ENCODE results near the gene NDFIP1.
"Not testable (repeated sequence)": the region's sequence is repeated elsewhere in the genome, so short reads cannot be mapped to it uniquely, and the experiment has no call there.

The NDFIP1 gene

DNA sequence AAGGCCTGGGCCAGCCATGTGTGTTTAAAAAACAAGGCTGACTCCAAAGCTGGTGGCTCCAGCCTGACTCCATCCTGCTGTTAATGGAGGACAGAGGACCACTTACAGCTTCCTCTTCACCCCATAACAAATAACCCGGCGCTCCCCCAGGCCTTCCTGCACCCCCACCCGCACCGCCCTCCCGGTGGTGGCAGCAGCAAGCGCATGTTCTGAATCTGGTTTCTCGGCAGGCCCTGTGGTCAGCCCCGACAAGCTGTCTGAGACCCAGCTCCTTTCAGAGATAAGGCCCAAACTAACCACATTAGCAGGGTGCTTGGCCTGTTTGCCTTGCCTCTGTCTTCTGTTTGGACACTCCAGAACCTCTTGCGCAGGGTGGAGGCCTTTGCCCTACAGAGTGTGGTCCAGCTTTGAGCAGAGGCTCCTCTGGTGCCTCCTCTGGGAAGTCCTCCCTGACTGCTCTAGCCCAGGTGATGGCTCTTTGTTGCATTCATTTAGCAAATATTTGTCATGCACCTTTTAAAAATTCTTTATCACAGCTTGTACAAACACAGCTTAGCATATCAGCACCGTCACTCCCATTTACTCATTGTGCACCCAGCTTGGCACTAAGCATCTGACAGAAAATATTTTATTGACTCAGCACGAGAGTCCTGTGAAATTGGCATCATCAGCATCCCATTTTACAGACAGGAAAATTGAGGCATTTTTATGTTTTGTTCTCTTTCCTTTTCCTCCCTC is 78.4 kb downstream of the NDFIP1 start:
- no peak for DNase-seq (ENCODE audit: low read depth in 2 of 2)

DNA sequence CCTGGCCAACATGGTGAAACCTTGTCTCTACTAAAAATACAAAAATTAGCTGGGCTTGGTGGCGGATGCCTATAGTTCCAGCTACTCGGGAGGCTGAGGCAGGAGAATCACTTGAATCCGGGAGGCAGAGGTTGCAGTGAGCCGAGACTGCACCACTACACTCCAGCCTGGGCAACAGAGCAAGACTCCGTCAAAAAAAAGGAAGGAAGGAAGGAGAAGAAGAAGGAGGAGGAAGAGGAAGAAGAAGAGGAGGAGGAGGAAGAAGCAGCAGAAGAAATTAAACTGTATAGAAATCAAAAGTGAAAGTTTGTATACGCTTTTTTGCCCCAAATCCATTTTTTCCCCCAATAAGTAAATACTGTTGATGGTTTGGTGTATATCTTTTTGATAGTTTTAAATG is 80.1 kb downstream of the NDFIP1 start:
- DNase-seq (ENCODE audit: low read depth in 2 of 2), result not testable (repeated sequence)

DNA sequence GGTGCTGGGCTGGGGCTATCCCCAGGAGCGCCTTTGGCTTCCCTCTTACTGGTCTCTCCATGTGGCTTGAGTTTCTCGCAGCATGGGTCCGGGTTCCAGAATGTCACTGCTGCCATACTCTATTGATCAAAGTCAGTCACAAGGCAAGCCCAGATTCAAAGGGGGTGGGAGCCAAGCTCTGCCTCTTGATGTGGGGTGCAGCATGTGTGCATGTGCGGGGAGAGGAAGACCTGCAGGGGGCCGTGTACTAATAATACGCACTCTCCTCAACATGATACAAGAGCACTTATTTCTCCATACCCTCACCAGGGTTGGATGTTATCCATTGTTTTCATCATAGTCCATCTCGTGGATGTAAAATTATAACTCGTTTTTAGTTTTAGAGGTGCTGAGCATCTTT is 81.2 kb downstream of the NDFIP1 start:
- DNase-seq (ENCODE audit: low read depth in 2 of 2), result no peak

DNA sequence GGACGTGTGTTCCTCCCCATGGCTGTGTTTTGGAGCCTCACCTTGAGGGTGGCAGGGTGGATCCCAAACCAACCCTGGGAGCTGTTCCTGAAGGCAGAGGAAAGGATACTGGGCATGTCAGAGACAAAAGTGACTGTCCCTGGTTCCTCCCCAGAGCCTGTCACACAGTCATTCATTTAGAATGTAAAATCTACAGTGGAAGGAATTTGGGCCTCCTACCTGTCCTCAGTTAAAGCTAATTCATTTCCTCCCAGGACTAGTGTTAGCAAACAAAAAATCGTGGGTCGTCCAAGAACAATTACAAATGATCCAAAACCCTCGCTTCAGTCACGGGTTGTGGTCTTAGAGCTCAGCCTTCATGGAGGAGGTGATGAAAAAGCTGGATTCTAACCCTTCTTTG is 83.2 kb downstream of the NDFIP1 start:
- no peak for DNase-seq (ENCODE audit: low read depth in 2 of 2)

DNA sequence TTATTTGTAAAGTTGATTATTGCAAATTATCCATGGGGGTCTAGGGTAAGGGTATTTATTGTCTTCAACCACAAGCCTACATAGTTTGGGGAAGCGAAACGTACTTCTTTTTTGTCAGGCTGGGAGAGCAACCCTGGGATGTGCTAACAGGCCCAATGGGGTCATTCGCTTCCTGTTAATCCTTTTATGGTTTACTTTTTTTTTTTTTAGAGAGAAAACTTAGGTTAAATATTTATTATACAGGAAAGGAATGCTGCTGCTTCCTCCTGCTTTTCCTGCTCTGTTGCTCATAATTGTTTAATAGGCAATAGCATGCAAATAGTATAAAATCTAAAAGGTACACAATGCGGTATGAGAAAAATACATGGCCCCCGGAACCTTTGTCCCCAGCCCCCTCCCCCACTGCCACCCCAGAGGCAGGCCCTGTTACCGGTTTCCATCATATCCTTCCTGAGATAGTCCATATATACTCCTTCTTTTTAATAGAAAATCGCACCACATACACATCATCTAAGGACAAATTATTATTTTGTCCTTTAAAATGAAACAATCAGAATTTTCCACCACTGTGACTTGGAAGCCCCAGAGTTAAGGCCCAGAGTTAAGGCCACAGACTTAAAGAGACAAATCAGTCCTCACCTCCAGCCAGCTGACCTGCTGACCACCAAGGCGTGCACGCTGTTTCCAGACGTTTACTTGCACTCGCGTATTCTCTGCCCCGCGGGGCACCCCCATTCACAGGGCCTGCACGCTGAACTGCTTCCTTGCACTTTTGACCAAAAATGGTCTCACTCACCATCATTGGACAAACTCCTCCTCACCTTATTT is 83.9 kb downstream of the NDFIP1 start:
- DNase-seq (ENCODE audit: low read depth in 2 of 2), result no peak

DNA sequence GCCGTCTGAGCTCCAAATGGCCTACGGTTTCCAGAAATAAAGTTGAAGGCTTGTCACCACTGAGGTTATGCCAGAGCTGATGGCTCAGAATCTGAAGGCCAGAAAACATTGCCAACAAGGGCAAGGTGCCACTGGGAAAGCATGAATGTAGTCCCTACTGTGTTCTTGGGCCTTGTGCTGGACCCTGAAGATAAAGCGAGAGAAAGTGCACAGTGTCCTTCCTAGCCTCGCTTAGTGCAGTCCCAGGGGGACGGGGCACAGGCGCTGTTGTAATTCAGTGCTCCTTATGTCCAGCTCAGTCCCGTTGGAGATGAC is 84.5 kb downstream of the NDFIP1 start:
- no peak for DNase-seq (ENCODE audit: low read depth in 2 of 2)

DNA sequence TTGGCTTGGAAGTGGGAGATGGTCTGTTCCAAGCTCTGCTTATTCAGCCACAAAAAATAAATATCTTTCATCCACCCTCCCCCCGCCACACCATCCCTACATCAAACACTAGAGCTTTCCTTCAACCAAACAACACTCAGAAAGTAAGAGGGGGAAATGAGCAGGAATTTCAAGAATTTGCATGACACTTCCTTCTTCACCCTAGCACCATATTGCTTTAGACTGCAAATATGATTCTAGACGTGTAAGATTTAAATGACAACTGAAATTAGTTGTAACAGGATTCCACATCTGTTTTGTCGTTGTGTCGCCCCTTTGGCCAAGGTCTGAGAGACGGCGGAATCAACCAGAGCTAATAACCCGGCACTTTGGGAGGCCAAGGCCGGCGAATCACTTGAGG is 88.5 kb downstream of the NDFIP1 start:
- no peak for DNase-seq (ENCODE audit: low read depth in 2 of 2)

DNA sequence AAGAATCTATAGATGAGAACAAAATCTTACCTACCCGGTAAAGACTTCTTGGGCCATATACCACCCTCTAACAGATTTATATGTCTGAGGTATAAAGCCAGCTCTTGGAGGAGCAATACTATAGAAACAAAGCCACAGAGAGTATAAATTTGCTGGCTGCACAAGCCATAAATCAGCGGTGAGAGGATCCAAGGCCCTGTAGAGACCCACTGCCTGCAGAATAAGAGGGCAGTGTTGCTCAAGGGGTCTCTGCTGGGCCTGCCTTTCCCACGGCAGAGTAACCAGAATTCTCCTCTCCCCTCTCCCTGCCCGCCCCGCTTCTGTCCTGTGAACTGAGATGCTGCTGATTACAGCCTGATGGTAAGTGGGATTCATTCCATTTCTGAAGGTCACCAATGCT is 89.2 kb downstream of the NDFIP1 start:
- DNase-seq (ENCODE audit: low read depth in 2 of 2), result no peak

DNA sequence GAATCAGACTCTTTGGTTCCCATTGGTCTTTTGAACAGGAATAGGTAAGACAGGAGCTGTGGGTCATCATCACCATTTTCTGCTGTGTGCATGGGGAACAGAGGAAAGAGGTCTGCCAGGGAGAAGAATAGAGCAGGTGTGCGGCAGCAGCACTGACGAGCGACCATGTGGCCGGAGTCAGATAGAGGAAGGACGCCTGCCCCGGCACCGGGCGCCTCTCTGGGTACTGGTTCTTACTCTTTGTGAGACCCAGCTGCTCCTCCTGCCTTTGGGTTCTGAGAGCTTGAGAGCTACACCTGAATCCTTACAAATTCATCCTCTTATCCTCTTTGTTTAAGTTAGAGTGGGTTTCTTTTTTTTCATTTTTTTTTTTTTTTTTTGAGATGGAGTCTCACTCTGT is 90.8 kb downstream of the NDFIP1 start:
- no peak for DNase-seq (ENCODE audit: low read depth in 2 of 2)

DNA sequence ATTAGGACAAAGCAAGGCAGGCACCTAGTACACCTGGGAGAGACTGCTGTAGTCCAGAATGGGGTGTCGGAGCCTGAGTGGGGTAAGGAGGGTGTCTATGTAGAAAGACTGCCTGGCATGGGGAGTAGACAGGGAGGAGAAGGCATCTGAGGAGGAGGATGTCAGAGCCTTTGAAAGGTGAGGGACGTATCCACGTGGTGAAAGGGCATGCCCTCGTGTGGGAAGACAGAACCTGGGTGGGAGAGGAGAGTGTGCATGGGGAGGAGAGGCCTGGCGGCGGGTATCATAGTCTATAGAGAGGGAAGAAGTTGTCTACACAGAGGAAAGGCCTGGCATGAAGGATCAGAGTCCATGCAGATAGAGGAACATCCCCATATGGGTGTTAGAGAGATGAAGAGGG is 91.8 kb downstream of the NDFIP1 start:
- no peak for DNase-seq (ENCODE audit: low read depth in 2 of 2)

DNA sequence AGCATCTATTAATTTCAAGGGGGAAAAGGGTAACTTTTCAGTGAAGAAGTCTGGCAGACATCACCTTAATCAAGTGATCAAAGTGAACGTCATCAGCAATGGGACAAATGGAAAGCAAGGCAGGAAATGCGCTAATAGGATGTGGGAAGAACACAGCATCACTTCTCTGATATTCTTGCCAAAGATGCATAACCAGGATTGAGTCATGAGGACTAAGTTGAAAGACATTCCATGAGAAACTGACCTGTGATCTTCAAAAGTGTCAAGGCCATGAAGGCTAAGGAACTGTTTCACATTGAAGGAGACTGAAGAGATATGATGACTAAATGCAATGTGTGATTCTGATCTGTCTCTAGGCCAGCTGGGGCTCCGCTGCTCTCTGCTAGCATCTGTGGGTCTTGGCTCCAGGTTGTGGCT is 92.9 kb downstream of the NDFIP1 start:
- DNase-seq (ENCODE audit: low read depth in 2 of 2), result no peak

DNA sequence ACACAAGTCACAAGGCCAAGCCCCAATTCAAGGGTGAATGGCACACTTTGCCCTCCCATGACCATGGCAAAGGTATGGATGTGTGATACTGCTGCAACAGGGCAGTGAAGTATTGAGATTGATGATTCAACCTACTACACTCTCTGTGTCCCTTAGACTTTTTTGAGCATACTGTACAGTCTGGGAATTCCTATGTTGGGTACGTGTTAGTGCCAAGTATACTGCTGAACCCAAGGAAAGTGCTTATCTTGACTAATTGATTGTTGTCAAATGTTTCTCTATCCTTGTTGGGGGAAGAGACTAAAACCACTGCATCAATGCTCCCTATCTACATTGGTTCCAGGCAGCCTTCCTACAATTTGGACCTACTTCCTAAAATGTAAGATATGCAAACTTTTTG is 93.7 kb downstream of the NDFIP1 start:
- no peak for DNase-seq (ENCODE audit: low read depth in 2 of 2)
